Endothelial cell of umbilical vein (primary cell): ENCODE data around the gene SARNP. TPM values are rescaled to one million over a fixed set of nuclear protein-coding genes. Genes with fewer than 3 reads are reported as not detected.

Experiments
- BruUV-seq: library from RNA; stranded (reverse); fragments of 400-500 nt; replicated peaks from 2 replicates; lab custom pipeline; 2021; lab: Mats Ljungman, UMichigan
- CTCF ChIA-PET: fragments of 300-600, 350-600 bp; sonication (Branson Sonifier 250); formaldehyde crosslinking; loops from one replicate; lab custom pipeline; 2021; ENCODE audit warnings: antibody characterized with exemption, inconsistent platforms; lab: Charles Lee
- POLR2A ChIA-PET: fragments of 300-600, 350-600 bp; sonication (Branson Sonifier 250); formaldehyde crosslinking; loops from one replicate; lab custom pipeline; 2021; ENCODE audit warnings: antibody characterized with exemption, inconsistent platforms; lab: Charles Lee
- DNase-seq: peaks from one replicate; pipeline ENCODE4 v3.0.0-alpha.2; 2011; ENCODE audit warnings: low read depth, low spot score
- FAIRE-seq: peaks from 2 replicates; lab custom pipeline; 2011; peaks lifted over from hg19 to GRCh38; lab: Jason Lieb, UNC
- H2AFZ ChIP-seq: 2 replicates; pipeline ENCODE4 v1.6.0; 2012; ENCODE audit warnings: low read depth, low read length, control low read depth, inconsistent platforms
- H3K27ac ChIP-seq: 2 replicates; pipeline ENCODE4 v1.5.1; 2011; ENCODE audit warnings: low read depth, mild to moderate bottlenecking, control low read depth, low read length, moderate library complexity; ENCODE audit not compliant: insufficient read depth
- H3K27me3 ChIP-seq, 2 experiments: 2 replicates each; pipeline versions ENCODE4 v1.6.0 to v1.6.1; 2011; ENCODE audit warnings: low read length in 2 of 2, mixed read lengths in 1 of 2; ENCODE audit not compliant: control insufficient read depth in 2 of 2, insufficient read depth in 2 of 2
- H3K36me3 ChIP-seq, 2 experiments: 2 replicates in 1 of 2; 3 replicates in 1 of 2; pipeline ENCODE4 v1.5.1; 2011; ENCODE audit warnings: low read length in 2 of 2, mild to moderate bottlenecking in 1 of 2, moderate library complexity in 1 of 2; ENCODE audit not compliant: control insufficient read depth in 2 of 2, insufficient read depth in 2 of 2; ENCODE audit errors: extremely low read depth in 1 of 2
- H3K4me1 ChIP-seq: 3 replicates; pipeline ENCODE4 v1.5.1; 2011; ENCODE audit warnings: mild to moderate bottlenecking, low read length; ENCODE audit not compliant: control insufficient read depth, insufficient read depth; ENCODE audit errors: extremely low read depth
- H3K4me2 ChIP-seq: 2 replicates; pipeline ENCODE4 v1.6.1; 2011; ENCODE audit warnings: low read length, control low read depth, mixed read lengths; ENCODE audit not compliant: insufficient read depth
- H3K4me3 ChIP-seq, 3 experiments: fragments of 200-600 bp in 1 of 3; sonication (generic), shearing (Covaris generic) in 1 of 3; replicated peaks in 1 of 3; 2 replicates each; pipeline ENCODE4 v1.5.1; 2011 to 2016; ENCODE audit warnings: control low read depth in 3 of 3, low read length in 3 of 3, mild to moderate bottlenecking in 2 of 3, inconsistent platforms in 1 of 3, low read depth in 1 of 3, moderate library complexity in 1 of 3; ENCODE audit not compliant: insufficient read depth in 1 of 3
- H3K79me2 ChIP-seq: 2 replicates; pipeline ENCODE4 v1.6.0; 2012; ENCODE audit warnings: low read length, inconsistent platforms; ENCODE audit not compliant: control insufficient read depth, insufficient read depth
- H3K9ac ChIP-seq: replicated peaks from 2 replicates; pipeline ENCODE3; 2011; ENCODE audit warnings: low read length, control low read depth; ENCODE audit not compliant: insufficient read depth; ENCODE audit errors: extremely low read depth
- H3K9me1 ChIP-seq: replicated peaks from 3 replicates; pipeline ENCODE4 v1.6.0; 2011; ENCODE audit warnings: mild to moderate bottlenecking, low read length; ENCODE audit not compliant: control insufficient read depth, insufficient read depth; ENCODE audit errors: extremely low read depth
- H3K9me3 ChIP-seq: replicated peaks from 2 replicates; pipeline ENCODE4 v1.5.1; 2012; ENCODE audit warnings: low read length, inconsistent platforms; ENCODE audit not compliant: control insufficient read depth, insufficient read depth
- H4K20me1 ChIP-seq: replicated peaks from 2 replicates; pipeline ENCODE3; 2011; ENCODE audit warnings: mild to moderate bottlenecking, low read length; ENCODE audit not compliant: control insufficient read depth, insufficient read depth; ENCODE audit errors: extremely low read depth
- CTCF ChIP-seq, 2 donors: IDR thresholded peaks; 1 replicate in 1 of 2; 2 replicates in 1 of 2; pipeline ENCODE4 v1.5.1; 2011; ENCODE audit warnings: low read length in 2 of 2, mild to moderate bottlenecking in 2 of 2, moderate library complexity in 2 of 2, control low read depth in 1 of 2, inconsistent platforms in 1 of 2, low read depth in 1 of 2; ENCODE audit not compliant: insufficient read depth in 1 of 2; ENCODE audit errors: extremely low read depth in 1 of 2
- EZH2 ChIP-seq: IDR thresholded peaks from 2 replicates; pipeline ENCODE4 v1.6.1; 2012; ENCODE audit warnings: borderline replicate concordance, low read depth, mild to moderate bottlenecking, moderate library complexity, low read length, inconsistent platforms; ENCODE audit not compliant: severe bottlenecking
- FOS ChIP-seq: IDR thresholded peaks from 2 replicates; pipeline ENCODE4 v1.6.1; 2011; ENCODE audit warnings: mild to moderate bottlenecking, low read length, moderate library complexity, borderline replicate concordance; ENCODE audit not compliant: insufficient read depth
- GATA2 ChIP-seq: IDR thresholded peaks from 2 replicates; pipeline ENCODE4 v1.7.0; 2011; ENCODE audit warnings: low read depth, mild to moderate bottlenecking, moderate library complexity, mixed read lengths, low read length; ENCODE audit not compliant: insufficient read length, insufficient read depth
- JUN ChIP-seq: IDR thresholded peaks from 2 replicates; pipeline ENCODE4 v1.6.1; 2011; ENCODE audit warnings: borderline replicate concordance, low read depth; ENCODE audit not compliant: insufficient read length, insufficient read depth
- MAX ChIP-seq: IDR thresholded peaks from 2 replicates; pipeline ENCODE4 v1.6.1; 2011; ENCODE audit not compliant: insufficient read depth, insufficient read length
- MYC ChIP-seq: IDR thresholded peaks from one replicate; pipeline ENCODE4 v1.6.1; 2011; ENCODE audit warnings: mild to moderate bottlenecking, low read depth, low read length
- POLR2A ChIP-seq: IDR thresholded peaks from 2 replicates; pipeline ENCODE4 v1.6.1; 2012; ENCODE audit warnings: low read depth, mild to moderate bottlenecking, control low read depth, low read length
- POLR2AphosphoS5 ChIP-seq: IDR thresholded peaks from 2 replicates; pipeline ENCODE4 v1.6.1; 2012; ENCODE audit warnings: low read depth, mild to moderate bottlenecking, control low read depth, low read length, moderate library complexity; ENCODE audit not compliant: insufficient read depth
- dilution Hi-C: fragments of 300-500 bp; cut with MboI; formaldehyde crosslinking; loops from one replicate; pipeline ENCODE4 v1.15.0; 2019; ENCODE audit warnings: low sequenced_read_pairs; ENCODE audit not compliant: extremely low pct_ligation_motif_present
- intact Hi-C: fragments of 100-400 bp; cut with micrococcal nuclease; formaldehyde crosslinking; loops from one replicate; pipeline ENCODE4 v1.10.0; 2022
- polyA plus RNA-seq, 4 experiments: library from polyadenylated mRNA; depleted of rRNA in 3 of 4; stranded (reverse) in 3 of 4; unstranded in 1 of 4; fragments of >200 nt; gene quantifications; 2 replicates each; pipeline versions ENCODE4 v1.2.1 to v1.2.3, GENCODE V29; 2011 to 2012; ENCODE audit warnings: missing spikeins in 1 of 4
- total RNA-seq: library from RNA; stranded (reverse); gene quantifications from 2 replicates; pipeline ENCODE4 v1.2.3, GENCODE V29; 2021

SARNP gene
- total and polyA plus RNA-seq, 2 donors (not counting 3 experiments of a cell fraction or from before 2014, with no cell fraction given) = 88.1 to 101 TPM

DNA sequence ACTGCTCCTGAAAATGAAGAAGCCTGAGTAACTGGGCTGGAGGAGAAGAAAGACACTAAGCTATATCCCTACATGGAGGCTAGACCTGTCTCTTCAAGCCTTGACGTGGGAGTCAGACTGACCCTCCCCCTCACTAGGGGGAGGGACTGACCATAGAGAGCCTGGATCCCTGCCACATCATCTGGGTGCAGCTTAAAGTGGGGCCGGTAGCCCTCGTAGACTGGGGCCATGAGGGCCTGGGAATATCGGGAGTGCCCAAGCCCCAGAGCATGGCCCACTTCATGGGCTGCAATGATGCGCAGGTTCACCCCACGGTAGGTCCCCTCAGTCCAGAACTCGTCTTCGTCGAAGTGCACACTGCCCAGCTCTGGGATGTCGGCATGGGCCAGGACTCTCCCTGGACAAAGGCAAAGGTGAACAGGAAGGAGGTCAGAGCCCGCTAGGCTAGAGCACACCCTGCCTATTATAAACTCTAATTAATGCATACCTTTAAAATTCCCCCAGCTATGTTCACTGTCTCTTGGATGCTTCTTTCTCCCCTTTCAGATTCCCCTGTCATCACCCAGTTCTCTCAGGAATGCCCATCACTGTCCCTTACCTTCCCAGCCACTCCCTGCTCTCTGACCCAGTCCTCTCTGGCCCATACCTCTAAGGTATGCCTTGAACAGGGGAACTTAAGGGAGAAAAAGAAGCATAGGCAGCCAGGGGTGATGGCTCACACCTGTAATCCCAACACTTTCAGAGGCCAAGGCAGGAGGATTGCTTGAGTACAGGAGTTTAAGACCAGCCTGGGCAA lies 22.0 kb upstream of the SARNP start:
- Histone ChIP-seq H3K9me3 (no peaks in the 10 kb centered on the region), H3K4me3 (no peak overlapping the region), H3K36me3 (no peaks in the 10 kb centered on the region), H3K27ac (no peak overlapping the region), H3K79me2 (no peaks in the 10 kb centered on the region), H3K4me1 (peaks cover 8% of the 10 kb centered on the region), H3K27me3 (no peaks in the 10 kb centered on the region), H3K9me1 (no peaks in the 10 kb centered on the region), H2AFZ (no peak overlapping the region), H3K4me2 (no peak overlapping the region), H3K9ac (no peak overlapping the region), H4K20me1 (no peaks in the 10 kb centered on the region)
- DNase-seq = no peak
- POLR2A ChIA-PET = interaction anchor here (1.0 to 1.5 kb wide), 2 partner anchors 8 to 10 kb away, joined by 3 to 4 read pairs; partner anchors contain the start of gene DNAJC14
- no peak for FAIRE-seq
- BruUV-seq = no TSS peak
- no peak for TF ChIP-seq MAX
- no peak for TF ChIP-seq CTCF (IDR thresholded peaks at IDR 0.05; ENCODE audit: extremely low read depth in 1 of 2, insufficient read depth in 1 of 2, low read depth in 1 of 2, low read length in 2 of 2)
- no peak for TF ChIP-seq POLR2A
- TF ChIP-seq EZH2 = no peak
- no peak for TF ChIP-seq POLR2AphosphoS5
- no peak for TF ChIP-seq GATA2
- no peak for TF ChIP-seq JUN
- TF ChIP-seq MYC = no peak
- no peak for TF ChIP-seq FOS
- dilution Hi-C loops = no loop called here
- CTCF ChIA-PET = interaction anchor here (1.1 kb wide), 1 partner anchor 9 kb away, joined by 3 read pairs; no protein-coding TSS in a partner anchor
- intact Hi-C loops = no loop called here
